Measurements from ENCODE around the gene LAMTOR5.
"Not testable (repeated sequence)": the region's sequence is repeated elsewhere in the genome, so short reads cannot be mapped to it uniquely, and the experiment has no call there.

LAMTOR5 gene

GRCh38 chr1:110426854-110427253, 19.4 kb upstream of the LAMTOR5 start:
- DNase-seq (ENCODE audit: low read depth), result no peak

GRCh38 chr1:110425612-110426152, 18.2 kb upstream of the LAMTOR5 start:
- DNase-seq (ENCODE audit: low read depth), result no peak

- DNase-seq (ENCODE audit: low read depth), result no peak
Measured at GRCh38 chr1:110424699-110425611, 17.5 kb upstream of the LAMTOR5 start.

GRCh38 chr1:110420874-110421793, 13.6 kb upstream of the LAMTOR5 start:
- peak; percentile 58 for DNase-seq (ENCODE audit: low read depth)

GRCh38 chr1:110420023-110420662, 12.6 kb upstream of the LAMTOR5 start:
- DNase-seq (ENCODE audit: low read depth), result no peak

- no peak for DNase-seq (ENCODE audit: low read depth)
Measured at GRCh38 chr1:110418729-110419128, 11.2 kb upstream of the LAMTOR5 start.

- not testable (repeated sequence) for DNase-seq (ENCODE audit: low read depth)
Measured at GRCh38 chr1:110413045-110413444, 5.6 kb upstream of the LAMTOR5 start.

GRCh38 chr1:110412576-110412975, 5.1 kb upstream of the LAMTOR5 start:
- peak; percentile 78 for DNase-seq (ENCODE audit: low read depth)

- DNase-seq (ENCODE audit: low read depth), result no peak
Measured at GRCh38 chr1:110411173-110411735, 3.8 kb upstream of the LAMTOR5 start.

- no peak for DNase-seq (ENCODE audit: low read depth)
Measured at GRCh38 chr1:110409316-110409715, 1.8 kb upstream of the LAMTOR5 start.

- no peak for DNase-seq (ENCODE audit: low read depth)
Measured at GRCh38 chr1:110408488-110408887, 994 bp upstream of the LAMTOR5 start.

- not testable (repeated sequence) for DNase-seq (ENCODE audit: low read depth)
Measured at GRCh38 chr1:110406407-110406806, 1.1 kb downstream of the LAMTOR5 start.

- no peak for DNase-seq (ENCODE audit: low read depth)
Measured at GRCh38 chr1:110404401-110404800, 3.1 kb downstream of the LAMTOR5 start.

GRCh38 chr1:110403805-110404204, 3.7 kb downstream of the LAMTOR5 start:
- no peak for DNase-seq (ENCODE audit: low read depth)

- not testable (repeated sequence) for DNase-seq (ENCODE audit: low read depth)
Measured at GRCh38 chr1:110396259-110396958, 11.1 kb downstream of the LAMTOR5 start.

GRCh38 chr1:110394493-110394820, 13.0 kb downstream of the LAMTOR5 start:
- no peak for DNase-seq (ENCODE audit: low read depth)

- peak; percentile 88 for DNase-seq (ENCODE audit: low read depth)
Measured at GRCh38 chr1:110393691-110394492, 13.6 kb downstream of the LAMTOR5 start.

- no peak for DNase-seq (ENCODE audit: low read depth)
Measured at GRCh38 chr1:110393286-110393685, 14.2 kb downstream of the LAMTOR5 start.

- peak; percentile 88 for DNase-seq (ENCODE audit: low read depth)
Measured at GRCh38 chr1:110390692-110391245, 16.7 kb downstream of the LAMTOR5 start, which contains the start of gene SLC16A4. SLC16A4 (minus strand) TSS chr1:110391026; CDS start chr1:110389323, 1,703 bp downstream.

GRCh38 chr1:110390096-110390495, 17.4 kb downstream of the LAMTOR5 start:
- peak; percentile 81 for DNase-seq (ENCODE audit: low read depth)
